ENCODE measurements around the gene FCAMR.

DNA sequence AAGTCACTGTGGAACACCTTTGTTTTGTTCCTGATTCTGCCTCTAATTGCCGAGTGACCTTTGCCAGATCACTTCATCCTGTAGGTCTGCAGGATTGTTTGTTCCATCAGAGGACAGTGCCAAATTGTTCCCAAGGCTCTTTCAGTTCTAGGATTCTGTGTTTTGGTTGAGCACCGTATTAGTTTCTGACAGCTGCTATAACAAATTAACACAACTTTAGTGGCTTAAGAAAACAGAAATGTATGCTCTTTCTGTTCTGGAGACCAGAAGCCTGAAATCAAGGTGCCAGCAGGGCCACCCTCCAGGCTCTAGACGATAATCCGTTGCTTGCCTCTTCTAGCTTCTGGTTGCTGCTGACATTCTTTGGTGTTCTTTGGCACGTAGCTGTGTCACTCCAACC is 20.6 kb downstream of the FCAMR start:
- TF ChIP-seq NFE2L1 (CRISPR knock-in tag; IDR thresholded peaks at IDR 0.05) (no peak), ESRRA (CRISPR knock-in tag; IDR thresholded peaks at IDR 0.05; ENCODE audit: borderline replicate concordance) (no peak), FOXP1 (CRISPR knock-in tag; IDR thresholded peaks at IDR 0.05; ENCODE audit: borderline replicate concordance) (no peak), ZNF121 (CRISPR knock-in tag; IDR thresholded peaks at IDR 0.05) (no peak), ZBTB21 (CRISPR knock-in tag; IDR thresholded peaks at IDR 0.05; ENCODE audit: borderline replicate concordance) (no peak), JUN (CRISPR knock-in tag; IDR thresholded peaks at IDR 0.05) (no peak), ZNF219 (CRISPR knock-in tag; IDR thresholded peaks at IDR 0.05; ENCODE audit: borderline replicate concordance) (no peak), NR3C1 (CRISPR knock-in tag; conservative IDR thresholded peaks at IDR 0.05; ENCODE audit: low read depth) (no peak), CREB1 (CRISPR knock-in tag; IDR thresholded peaks at IDR 0.05) (no peak)
- TF ChIP-seq, protein P1, sequence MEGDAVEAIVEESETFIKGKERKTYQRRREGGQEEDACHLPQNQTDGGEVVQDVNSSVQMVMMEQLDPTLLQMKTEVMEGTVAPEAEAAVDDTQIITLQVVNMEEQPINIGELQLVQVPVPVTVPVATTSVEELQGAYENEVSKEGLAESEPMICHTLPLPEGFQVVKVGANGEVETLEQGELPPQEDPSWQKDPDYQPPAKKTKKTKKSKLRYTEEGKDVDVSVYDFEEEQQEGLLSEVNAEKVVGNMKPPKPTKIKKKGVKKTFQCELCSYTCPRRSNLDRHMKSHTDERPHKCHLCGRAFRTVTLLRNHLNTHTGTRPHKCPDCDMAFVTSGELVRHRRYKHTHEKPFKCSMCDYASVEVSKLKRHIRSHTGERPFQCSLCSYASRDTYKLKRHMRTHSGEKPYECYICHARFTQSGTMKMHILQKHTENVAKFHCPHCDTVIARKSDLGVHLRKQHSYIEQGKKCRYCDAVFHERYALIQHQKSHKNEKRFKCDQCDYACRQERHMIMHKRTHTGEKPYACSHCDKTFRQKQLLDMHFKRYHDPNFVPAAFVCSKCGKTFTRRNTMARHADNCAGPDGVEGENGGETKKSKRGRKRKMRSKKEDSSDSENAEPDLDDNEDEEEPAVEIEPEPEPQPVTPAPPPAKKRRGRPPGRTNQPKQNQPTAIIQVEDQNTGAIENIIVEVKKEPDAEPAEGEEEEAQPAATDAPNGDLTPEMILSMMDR (IDR thresholded peaks at IDR 0.05), result no peak
- TF ChIP-seq, protein P2, sequence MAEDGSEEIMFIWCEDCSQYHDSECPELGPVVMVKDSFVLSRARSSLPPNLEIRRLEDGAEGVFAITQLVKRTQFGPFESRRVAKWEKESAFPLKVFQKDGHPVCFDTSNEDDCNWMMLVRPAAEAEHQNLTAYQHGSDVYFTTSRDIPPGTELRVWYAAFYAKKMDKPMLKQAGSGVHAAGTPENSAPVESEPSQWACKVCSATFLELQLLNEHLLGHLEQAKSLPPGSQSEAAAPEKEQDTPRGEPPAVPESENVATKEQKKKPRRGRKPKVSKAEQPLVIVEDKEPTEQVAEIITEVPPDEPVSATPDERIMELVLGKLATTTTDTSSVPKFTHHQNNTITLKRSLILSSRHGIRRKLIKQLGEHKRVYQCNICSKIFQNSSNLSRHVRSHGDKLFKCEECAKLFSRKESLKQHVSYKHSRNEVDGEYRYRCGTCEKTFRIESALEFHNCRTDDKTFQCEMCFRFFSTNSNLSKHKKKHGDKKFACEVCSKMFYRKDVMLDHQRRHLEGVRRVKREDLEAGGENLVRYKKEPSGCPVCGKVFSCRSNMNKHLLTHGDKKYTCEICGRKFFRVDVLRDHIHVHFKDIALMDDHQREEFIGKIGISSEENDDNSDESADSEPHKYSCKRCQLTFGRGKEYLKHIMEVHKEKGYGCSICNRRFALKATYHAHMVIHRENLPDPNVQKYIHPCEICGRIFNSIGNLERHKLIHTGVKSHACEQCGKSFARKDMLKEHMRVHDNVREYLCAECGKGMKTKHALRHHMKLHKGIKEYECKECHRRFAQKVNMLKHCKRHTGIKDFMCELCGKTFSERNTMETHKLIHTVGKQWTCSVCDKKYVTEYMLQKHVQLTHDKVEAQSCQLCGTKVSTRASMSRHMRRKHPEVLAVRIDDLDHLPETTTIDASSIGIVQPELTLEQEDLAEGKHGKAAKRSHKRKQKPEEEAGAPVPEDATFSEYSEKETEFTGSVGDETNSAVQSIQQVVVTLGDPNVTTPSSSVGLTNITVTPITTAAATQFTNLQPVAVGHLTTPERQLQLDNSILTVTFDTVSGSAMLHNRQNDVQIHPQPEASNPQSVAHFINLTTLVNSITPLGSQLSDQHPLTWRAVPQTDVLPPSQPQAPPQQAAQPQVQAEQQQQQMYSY (CRISPR knock-in tag; IDR thresholded peaks at IDR 0.05), result no peak
- TF ChIP-seq, protein P3, sequence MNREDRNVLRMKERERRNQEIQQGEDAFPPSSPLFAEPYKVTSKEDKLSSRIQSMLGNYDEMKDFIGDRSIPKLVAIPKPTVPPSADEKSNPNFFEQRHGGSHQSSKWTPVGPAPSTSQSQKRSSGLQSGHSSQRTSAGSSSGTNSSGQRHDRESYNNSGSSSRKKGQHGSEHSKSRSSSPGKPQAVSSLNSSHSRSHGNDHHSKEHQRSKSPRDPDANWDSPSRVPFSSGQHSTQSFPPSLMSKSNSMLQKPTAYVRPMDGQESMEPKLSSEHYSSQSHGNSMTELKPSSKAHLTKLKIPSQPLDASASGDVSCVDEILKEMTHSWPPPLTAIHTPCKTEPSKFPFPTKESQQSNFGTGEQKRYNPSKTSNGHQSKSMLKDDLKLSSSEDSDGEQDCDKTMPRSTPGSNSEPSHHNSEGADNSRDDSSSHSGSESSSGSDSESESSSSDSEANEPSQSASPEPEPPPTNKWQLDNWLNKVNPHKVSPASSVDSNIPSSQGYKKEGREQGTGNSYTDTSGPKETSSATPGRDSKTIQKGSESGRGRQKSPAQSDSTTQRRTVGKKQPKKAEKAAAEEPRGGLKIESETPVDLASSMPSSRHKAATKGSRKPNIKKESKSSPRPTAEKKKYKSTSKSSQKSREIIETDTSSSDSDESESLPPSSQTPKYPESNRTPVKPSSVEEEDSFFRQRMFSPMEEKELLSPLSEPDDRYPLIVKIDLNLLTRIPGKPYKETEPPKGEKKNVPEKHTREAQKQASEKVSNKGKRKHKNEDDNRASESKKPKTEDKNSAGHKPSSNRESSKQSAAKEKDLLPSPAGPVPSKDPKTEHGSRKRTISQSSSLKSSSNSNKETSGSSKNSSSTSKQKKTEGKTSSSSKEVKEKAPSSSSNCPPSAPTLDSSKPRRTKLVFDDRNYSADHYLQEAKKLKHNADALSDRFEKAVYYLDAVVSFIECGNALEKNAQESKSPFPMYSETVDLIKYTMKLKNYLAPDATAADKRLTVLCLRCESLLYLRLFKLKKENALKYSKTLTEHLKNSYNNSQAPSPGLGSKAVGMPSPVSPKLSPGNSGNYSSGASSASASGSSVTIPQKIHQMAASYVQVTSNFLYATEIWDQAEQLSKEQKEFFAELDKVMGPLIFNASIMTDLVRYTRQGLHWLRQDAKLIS (CRISPR knock-in tag; IDR thresholded peaks at IDR 0.05; ENCODE audit: borderline replicate concordance), result no peak

Data from WTC11 (cell line).